CD4-positive, alpha-beta T cell treated with Interleukin-6 at 100 ng/mL for 8 hours (primary cell): ENCODE measurements around the gene PAK4.

ENCODE experiments used
- DNase-seq: peaks from one replicate; pipeline ENCODE4 v3.0.0-alpha.2; 2020; ENCODE audit warnings: mixed read lengths, low spot score

The PAK4 gene

DNA sequence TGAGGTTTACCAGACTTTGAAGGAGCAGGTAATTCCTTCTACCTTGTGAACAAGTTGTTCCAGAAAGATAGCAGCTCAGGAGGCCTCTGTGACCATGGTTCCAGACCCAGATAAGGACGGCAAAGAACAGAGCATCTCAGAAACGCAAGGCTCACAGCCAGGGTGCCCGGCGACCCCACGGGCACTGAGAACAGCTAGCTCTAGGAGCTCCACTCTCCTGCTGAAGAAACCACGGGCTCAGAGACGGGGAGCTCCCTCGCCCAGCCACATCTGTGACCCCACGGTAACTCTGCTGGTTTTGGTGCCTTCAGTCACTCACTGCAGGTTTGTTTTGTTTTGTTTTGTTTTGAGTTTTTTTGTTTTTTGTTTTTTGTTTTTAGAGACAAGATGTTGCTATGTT lies 55.2 kb downstream of the PAK4 start:
- DNase-seq = no peak

- DNase-seq = no peak
Observed at GRCh38 chr19:39181500-39182173, 56.1 kb downstream of the PAK4 start.

DNA sequence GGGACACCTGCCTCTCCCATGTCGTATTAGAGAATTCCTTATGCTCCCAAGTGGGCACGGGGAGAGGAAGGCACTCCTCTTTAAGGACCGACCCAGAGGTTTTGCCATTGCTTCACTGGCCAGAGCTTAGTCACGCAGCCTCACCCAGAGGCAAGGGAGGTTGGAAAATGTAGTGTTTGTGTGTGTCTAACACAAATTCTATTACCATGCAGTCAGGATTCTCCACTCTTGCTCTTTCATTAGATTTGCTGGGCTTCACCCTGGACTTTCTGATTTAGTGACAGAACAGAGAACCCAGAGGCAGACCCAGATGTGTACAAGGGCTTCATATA lies 56.6 kb downstream of the PAK4 start:
- no peak for DNase-seq

DNA sequence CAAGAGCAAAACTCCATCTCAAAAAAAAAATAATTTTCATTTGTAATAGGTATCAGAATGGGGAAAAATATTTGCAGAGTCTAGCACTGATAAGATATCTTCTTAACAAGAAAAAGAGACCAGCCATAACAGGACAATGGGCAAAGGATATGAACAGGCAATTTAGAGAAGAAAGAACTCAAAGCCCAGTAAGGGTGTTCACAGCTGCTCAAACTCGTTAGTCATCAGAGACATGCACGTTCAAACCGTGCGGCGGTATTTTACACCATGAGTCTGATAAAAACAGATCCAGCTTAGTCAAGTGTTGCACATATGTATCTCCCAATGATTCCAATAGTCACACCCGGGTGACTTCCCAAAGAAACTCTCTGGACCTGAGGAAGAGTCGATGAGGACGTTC lies 57.5 kb downstream of the PAK4 start:
- no peak for DNase-seq

- DNase-seq = no peak
Observed at GRCh38 chr19:39186391-39186790, 60.8 kb downstream of the PAK4 start.

DNA sequence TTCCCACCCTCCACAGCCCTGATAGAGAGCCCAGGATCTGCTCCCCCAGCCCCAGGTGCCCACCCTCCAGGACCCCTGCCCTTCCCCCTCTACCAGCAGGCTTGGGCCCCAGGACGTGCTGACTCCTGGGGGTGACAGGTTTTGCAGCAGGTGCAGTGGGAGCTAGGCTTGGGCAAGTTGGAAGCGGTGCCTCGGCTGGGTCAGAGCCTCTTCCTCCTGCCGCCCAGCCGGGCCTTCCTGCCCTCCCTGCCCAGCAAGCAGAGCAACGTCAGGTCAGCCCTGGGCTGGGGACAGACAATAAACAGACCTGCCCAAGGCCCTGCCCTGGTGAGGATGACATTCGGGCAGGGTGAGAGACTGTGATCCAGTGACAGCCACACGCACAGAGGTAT lies 62.0 kb downstream of the PAK4 start:
- DNase-seq = no peak

- no peak for DNase-seq
Observed at GRCh38 chr19:39188960-39189359, 63.4 kb downstream of the PAK4 start.

DNA sequence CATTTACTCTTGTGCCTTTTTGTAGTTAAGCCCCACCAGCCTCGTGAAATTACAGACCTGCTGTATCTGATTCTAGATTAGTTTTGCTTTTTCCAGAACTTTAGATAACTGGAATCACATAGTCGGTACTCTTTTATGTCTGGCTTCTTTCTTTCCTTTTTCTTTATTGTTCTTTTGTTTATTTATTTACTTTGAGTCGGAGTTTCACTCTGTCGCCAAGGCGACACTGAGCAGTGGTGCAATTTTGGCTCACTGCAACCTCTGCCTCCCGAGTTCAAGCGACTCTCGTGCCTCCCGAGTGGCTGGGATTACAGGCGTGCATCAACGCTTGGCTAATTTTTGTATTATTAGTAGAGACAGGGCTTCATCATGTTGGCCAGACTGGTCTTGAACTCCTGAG lies 65.2 kb downstream of the PAK4 start:
- no peak for DNase-seq

GRCh38 chr19:39192846-39193245 lies 67.3 kb downstream of the PAK4 start:
- no peak for DNase-seq

DNA sequence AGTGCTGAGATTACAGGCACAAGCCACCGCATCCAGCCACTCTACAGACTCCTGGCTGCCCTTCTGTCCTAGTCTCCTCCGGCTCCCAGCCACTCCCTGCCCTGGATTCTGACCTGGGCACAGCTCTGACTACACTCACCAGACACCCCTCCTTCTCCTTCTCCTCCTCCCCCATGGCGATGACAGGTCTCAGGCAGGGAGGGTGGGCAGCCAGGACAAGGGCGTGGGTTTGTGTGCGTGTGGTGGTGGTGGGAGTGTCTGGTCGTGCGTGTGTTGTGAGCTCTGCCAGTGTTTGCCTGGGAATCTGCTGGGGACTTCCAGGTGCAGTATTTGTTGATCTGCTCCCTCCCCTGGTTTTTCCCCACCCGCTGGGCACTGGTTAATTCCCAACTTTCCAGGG lies 68.2 kb downstream of the PAK4 start:
- no peak for DNase-seq

- no peak for DNase-seq
Observed at GRCh38 chr19:39194832-39195542, 69.4 kb downstream of the PAK4 start.

DNA sequence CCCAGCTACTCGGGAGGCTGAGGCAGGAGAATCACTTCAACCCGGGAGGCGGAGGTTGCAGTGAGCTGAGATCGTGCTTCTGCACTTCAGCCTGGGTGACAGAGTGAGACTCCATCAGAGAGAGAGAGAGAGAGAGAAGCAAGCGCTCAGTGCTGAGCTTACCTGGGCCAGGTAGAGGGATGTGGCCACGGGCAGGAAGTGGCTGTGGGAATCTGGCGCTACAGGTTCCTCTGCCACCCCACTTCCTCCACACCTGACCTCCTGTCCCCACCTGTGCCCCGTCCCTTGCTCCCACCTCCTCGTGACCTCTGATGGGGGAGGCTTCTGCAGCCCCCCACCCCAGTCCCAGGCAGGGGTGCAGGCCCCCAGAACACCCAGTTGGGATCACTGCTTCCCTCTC lies 70.2 kb downstream of the PAK4 start:
- peak; percentile 10 for DNase-seq

DNA sequence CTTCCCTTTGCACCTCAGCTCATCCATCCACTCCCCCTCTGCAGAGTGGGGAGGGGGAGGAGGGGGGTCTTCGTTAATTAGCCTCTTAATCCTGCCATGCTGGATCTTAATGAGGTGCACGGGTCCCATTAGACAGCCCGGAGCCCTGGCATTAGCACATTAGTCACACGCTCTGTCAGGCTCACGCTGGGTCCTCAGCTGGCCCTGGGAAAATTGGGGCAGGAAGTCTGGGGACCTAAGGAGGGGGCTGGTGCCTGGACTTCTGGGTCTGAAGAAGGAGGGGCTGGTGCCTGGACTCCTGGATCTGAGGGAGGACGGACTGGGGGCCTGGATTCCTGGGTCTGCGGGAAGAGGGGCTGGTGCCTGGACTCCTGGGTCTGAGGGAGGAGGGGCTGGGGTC lies 70.7 kb downstream of the PAK4 start:
- no peak for DNase-seq

DNA sequence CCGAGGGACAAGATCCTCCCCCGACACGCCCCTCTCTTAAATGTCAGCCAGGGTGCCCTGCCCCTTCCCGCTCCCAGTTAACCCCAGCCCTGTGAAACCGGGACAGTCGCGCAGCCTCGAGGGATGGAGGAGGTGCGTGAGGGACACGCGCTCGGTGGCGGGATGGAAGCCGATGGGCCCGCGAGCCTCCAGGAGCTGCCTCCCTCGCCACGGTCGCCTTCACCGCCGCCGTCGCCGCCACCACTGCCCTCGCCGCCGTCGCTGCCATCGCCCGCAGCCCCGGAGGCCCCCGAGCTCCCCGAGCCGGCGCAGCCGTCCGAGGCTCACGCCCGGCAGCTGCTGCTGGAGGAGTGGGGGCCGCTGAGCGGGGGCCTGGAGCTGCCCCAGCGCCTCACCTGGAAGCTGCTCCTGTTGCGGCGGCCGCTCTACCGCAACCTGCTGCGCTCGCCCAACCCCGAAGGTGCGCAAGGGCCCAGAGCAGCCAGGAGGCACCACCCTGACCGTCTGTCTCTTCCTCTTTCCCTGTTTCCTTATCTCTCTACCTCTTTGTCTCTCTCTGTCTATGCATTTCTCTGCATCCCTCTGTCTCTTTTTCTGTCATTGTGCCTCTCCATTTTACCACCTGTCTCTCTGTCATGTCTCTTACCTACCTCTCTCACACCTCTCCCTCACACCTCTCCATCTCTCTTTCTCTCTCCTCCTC lies 71.4 kb downstream of the PAK4 start, which contains the start of gene NCCRP1:
NCCRP1 (plus strand) TSS at position 105 of the 703 bp plus-strand sequence; CDS start at position 124, 19 bp downstream.
- DNase-seq = no peak

DNA sequence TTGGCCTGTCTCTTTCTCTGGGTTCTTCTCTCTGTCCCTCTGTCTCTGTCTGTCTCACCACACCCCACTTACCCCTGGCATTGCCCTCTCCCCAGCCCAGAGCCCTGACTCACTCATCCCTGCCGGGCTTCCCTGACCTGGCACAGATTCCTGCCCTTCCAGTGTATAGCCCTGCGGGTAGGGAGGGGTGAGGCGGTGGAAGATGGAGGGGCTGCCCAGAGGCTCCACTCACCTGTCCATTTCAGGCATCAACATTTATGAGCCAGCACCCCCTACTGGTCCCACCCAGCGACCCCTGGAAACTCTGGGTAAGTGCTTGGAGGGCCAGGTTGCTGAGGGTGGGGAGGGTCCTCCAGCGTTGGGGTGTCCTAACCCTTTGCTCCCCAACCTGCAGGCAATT lies 72.2 kb downstream of the PAK4 start:
- DNase-seq = no peak

DNA sequence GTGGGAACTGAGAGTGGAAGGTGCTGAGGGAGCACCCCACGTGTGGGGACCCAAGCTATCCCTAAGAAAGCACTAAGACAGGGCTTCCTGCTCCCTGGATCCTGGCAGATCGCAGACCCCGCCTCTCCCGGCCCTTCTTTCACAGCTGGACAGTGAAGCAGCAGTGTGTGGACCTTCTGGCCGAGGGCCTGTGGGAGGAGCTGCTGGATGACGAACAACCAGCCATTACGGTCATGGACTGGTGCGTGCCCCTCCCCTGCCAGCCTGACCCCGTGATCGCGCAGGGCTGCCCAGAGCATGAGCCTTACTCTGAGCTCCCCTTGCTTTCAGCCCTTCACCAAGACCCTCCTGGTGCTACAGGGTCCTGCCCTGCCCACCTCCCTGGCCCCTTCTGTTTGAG lies 73.4 kb downstream of the PAK4 start:
- DNase-seq = no peak

DNA sequence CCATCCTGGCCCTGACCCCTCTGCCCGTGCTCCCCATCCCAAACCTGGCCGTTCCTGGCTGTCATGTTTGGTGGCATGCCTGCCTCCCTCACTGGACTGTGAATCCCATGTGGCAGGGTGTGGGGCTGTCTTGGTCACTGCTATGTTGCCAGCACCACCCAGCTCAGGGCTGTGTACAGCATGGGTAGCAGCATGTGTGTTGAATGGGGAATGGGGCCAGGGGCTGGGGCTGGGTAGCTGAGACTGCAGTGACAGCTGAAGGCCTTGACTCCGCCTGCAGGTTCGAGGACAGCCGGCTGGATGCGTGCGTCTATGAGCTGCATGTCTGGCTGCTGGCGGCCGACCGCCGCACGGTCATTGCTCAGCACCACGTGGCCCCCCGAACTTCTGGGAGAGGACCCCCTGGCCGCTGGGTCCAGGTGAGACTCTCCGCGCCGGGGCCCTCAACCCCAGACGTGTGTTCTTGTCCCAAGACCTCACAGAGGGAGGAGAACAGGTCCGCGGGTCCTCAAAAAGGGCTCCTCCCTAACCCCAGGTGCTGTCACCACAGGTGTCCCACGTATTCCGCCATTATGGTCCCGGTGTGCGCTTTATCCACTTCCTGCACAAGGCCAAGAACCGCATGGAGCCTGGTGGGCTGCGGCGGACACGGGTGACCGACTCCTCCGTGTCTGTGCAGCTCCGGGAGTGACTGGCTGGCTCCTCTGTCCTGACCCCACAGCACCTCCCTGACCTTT lies 74.6 kb downstream of the PAK4 start:
- no peak for DNase-seq

- DNase-seq = no peak
Observed at GRCh38 chr19:39200803-39201115, 75.2 kb downstream of the PAK4 start.

- DNase-seq = no peak
Observed at GRCh38 chr19:39202998-39203355, 77.4 kb downstream of the PAK4 start.

DNA sequence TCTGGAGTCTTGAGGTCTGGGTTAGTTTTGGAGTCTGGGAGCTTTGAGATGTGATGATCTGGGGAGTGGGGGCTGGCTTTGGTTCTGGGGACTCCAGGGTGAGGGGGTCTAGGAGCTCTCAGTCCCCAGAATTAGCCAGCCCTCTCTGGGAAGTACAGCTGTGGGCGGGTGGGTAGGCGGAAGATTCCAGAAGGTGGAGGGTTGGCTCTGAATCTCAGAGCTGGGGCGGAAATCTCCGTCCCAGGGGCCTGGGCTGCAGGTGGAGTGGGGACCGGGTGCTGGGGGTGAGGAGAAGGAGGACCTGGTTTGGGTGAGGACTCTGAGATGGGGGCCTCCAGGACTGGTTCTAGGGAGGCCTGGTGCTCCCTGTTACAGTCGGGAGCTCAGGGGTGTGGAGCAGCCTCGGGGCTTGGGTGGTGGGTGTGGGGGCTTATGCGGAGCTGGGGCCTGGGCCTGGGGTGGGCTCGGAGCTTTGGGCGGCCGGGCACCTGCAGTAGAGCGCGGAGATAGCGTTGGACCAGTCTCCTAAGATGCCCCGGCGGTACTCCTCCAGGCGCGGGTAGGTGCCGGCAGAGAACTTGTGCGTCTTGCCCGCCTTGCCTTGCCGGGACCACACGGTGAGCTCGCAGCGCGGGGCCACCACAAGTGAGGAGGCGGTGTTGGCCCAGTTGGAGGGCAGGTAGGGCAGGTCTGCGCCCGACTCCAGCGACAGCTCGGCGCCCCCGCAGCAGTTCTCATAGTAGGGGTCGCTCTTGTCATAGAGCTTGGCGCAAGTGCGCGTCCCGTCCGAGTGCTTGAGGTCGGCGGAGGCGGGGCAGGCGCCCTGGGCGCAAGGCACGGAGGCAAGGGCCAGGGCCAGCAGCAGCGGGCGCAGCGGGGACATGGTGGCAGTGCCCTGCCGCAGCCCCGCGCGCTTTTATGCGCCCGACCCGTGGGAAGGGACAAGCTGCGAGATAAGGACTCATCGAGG lies 78.1 kb downstream of the PAK4 start, which contains the start of gene SYCN:
SYCN (minus strand) TSS at position 892 of the 970 bp plus-strand sequence; CDS start at position 883, 9 bp downstream.
- no peak for DNase-seq

GRCh38 chr19:39205449-39205764 lies 79.8 kb downstream of the PAK4 start:
- DNase-seq = no peak

- no peak for DNase-seq
Observed at GRCh38 chr19:39206122-39206521, 80.5 kb downstream of the PAK4 start.
